GM13976 (cell line): ENCODE results near the gene TVP23C.
"Not testable (repeated sequence)": the region's sequence is repeated elsewhere in the genome, so short reads cannot be mapped to it uniquely, and the experiment has no call there.

Experiments
- DNase-seq: peaks from one replicate; pipeline ENCODE4 v3.0.0; 2012; ENCODE audit warnings: low spot score
- CTCF ChIP-seq: IDR thresholded peaks from 2 replicates; pipeline ENCODE4 v1.5.1; 2012; ENCODE audit warnings: borderline replicate concordance, mild to moderate bottlenecking; ENCODE audit not compliant: insufficient read depth; ENCODE audit errors: extremely low read depth, missing control alignments, control extremely low read depth
- in situ Hi-C: fragments of 300-500 bp; cut with MboI; formaldehyde crosslinking; loops from one replicate; pipeline ENCODE4 v1.12.0; 2022; ENCODE audit warnings: low sequenced_read_pairs, mixed read lengths, inconsistent platforms; ENCODE audit not compliant: unreplicated experiment

Gene TVP23C

DNA sequence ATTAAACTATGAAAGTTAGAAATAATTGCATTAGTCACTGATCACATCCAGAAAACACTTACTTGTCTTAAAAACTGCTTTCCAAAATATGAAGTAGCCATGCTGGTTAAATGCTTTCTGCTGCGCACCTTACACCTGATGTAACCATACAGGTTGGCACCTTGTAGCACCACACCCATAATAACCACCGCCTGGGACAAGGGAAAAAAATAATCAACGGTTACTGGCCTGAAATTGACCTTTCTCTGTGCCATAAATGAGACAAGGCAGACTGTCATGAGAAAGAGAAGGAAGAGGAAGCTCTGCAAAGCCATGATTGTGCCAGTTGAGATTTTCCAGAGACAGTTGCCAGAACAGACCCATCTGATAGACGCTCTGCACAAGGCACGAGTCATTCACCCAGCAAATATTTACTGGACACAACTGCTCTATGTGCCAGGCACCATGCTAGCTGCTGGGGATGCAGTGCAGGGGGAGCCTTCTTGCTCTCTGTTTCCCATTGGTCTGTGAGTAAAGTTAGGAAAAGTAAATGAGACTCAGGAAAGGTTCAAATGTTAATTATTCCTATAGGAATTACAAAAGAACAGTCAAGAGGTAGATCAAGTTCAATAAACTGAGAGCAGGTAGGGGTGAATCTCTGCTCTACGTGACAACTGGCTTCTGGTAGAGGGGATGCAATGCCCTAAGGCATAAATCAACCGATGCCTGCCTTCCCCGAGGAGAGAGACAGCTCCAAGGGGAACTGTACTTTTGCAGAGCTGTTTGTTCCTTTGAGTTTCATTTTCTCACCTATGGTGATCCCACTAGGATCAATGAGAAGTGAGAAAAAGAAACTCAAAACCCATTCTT is 22.7 kb downstream of the TVP23C start:
- DNase-seq, in situ Hi-C loops: not testable (repeated sequence)

GRCh38 chr17:15533122-15533521 is 30.2 kb downstream of the TVP23C start:
- in situ Hi-C loops, DNase-seq: not testable (repeated sequence)

GRCh38 chr17:15526292-15527218 is 36.7 kb downstream of the TVP23C start:
- DNase-seq, in situ Hi-C loops: not testable (repeated sequence)
- peak; percentile 27 for TF ChIP-seq CTCF

- DNase-seq, in situ Hi-C loops: not testable (repeated sequence)
Observed at GRCh38 chr17:15524990-15525985, 38.0 kb downstream of the TVP23C start.

- no peak for TF ChIP-seq CTCF
- in situ Hi-C loops, result no loop called here
- no peak for DNase-seq
Observed at GRCh38 chr17:15516150-15516549, 47.1 kb downstream of the TVP23C start.

DNA sequence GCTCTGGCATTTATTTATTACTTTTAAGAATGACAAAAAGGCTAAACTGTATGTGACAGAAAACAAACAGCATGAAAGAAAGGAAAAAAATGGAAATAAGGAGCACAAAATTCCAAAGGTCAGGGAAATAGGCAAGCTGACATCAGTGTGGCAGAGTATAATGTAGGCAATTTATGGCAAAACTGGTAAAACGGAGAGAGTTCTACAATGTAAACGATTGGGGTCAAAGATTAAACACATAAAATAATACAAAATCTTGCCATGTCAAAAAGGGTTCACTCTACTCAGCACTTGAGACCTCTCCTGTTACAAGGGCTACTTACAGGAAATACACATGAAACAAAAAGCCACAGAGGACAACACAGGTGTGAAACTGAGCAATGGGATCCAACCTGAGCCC is 48.8 kb downstream of the TVP23C start:
- no peak for TF ChIP-seq CTCF
- in situ Hi-C loops, result no loop called here
- DNase-seq, result no peak

GRCh38 chr17:15513856-15514459 is 49.3 kb downstream of the TVP23C start:
- DNase-seq, result no peak
- no peak for TF ChIP-seq CTCF
- in situ Hi-C loops, result no loop called here
